ENCODE data around the gene TOPAZ1.
A peak's percentile ranks its signal among the peaks of the same experiment; 100 is the strongest.
"Not testable (repeated sequence)": the region's sequence is repeated elsewhere in the genome, so short reads cannot be mapped to it uniquely, and the experiment has no call there.

TOPAZ1 gene

DNA sequence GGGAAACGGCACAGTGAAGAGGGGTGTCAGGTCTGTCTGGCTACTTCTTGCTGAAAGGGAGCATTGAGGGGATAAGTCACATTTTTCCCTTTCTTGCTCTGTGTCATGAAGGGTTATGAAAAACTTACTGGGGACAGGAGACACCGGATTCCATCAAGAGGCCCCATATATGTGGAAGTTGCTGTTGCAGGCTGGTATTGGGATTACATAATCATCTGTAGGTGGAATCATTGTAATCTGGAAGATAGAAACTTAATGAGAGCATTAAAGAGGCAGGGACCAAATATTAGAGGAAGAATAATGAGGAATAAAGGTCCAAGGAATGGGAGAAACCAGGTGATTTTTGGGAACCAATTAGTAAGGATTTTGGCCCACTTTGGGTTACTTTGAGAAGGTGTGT lies 92.6 kb downstream of the TOPAZ1 start:
- DNase-seq (ENCODE audit: low spot score) = no peak

DNA sequence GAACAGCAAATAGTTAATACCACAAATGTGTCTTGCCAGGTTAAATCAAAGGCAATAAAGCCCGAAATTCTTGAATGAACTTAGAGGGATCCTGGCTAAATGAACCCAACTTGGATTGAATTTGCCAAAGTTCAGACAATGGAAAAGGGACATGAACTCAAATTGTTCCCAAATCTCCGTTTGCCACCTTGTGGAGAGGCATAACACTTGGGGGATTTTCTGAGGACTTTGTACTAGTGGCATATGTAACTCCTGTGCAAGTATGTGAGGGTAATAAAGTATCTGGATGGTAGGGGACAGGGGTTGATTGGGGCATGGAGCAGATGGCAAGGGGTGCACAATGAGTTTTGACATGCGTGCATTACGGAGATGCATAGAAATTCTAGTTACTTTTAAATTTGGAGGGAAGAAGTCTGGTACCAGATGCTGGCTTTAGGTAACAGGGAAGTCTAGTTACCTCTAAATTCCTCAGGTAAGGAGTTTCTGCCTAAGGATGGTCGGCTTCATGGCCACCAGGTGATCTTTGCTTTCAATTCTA lies 95.6 kb downstream of the TOPAZ1 start:
- no peak for DNase-seq (ENCODE audit: low spot score)

DNA sequence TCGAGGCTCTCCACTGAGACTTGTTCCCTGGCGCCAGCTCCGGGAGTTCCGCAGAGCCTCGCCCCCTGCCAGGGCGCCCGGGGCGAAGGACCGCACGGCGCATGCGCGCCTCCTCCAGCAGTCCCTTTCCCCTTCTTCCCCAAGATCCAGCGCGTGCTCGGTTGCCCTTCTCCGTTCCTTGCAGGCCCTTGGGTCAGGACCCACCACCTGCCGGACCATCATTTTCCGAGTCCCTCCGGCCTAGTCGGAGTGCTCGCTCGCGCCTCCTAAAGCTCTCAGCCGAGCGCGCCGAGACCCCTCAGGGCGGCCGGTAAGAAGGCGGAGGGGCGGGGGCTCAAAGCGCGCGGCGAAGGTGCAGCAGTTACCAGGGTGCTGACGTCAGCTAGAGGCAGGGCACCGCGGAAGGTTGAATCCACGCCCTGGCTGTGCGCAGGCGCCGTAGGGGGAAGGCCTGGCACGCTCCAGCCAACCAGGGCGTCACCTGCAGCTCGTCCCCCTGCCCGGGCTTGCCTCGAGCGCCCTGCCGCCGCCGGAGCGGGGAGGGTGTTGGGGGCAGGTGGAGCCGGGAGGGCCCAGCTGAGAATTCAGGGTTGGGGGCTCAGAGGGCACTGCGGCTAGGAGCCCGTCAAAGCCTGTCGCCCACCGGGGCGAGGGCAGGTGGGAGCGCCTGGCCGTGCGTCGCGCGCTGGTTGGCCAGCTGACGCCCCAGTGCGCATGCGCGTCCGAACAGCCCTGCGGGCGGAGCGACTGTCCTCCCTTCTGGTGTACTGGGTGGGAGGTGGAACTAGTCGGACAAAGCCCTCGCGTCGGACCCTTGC lies 96.5 kb downstream of the TOPAZ1 start, which contains the start of gene TCAIM:
TCAIM (plus strand) TSS at position 757 of the 818 bp plus-strand sequence. CDS start 16,017 bp downstream, outside the sequence.
- peak; percentile 99 for DNase-seq (ENCODE audit: low spot score)

DNA sequence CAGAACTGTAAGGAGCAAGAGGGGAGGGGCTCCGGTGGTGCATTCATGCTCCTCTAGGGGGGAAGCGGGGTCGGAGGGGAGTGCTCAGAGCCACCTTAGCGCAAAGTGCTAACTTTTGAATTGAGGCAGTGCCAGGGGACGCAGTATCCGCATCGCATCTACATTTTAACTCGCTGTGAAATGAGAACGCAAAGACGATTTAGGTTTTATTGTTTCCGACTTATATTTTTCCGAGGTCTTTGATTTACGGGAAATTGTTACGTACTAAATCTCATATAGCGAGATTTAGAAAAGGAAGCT lies 97.1 kb downstream of the TOPAZ1 start:
- no peak for DNase-seq (ENCODE audit: low spot score)

DNA sequence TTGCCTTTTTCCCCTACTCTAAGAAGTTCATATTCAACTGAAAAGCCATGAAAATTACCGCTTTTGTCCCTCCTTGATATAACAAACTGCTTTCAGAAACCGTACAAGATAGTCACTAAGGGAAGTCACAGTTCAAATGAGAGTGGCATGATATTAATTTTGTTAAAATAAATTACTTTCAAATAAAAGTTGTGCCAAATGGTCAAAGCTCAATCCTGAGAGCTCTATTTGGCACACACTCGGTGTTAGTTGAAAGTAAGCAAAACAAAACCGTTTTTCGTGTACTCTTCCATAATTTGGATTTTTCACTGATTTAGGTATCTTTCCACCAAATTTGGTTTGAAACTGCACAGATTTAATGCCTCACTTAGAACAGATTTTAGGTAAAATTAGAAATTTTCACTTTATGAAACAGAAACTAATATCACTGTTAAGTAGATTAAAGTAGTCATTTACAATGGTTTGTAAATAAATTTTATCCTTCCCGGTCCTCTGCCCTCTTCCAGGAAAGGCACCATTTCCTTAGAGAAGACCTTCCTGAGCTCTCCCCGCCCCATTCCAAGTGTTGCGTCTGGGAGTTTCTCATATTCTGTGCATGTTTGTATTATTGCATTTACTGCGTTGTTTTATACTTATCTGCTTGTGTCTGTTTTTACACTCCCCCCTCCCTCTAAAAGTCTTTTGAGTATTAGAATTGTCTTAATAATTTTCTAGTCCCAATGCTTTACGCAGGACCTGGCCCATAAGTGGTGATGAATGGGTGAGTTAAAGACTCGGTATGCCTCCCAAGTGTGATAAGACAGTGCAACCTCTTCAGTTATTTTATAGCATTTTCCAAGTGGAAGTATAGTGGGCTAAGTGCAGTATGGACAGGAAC lies 97.7 kb downstream of the TOPAZ1 start:
- no peak for DNase-seq (ENCODE audit: low spot score)

DNA sequence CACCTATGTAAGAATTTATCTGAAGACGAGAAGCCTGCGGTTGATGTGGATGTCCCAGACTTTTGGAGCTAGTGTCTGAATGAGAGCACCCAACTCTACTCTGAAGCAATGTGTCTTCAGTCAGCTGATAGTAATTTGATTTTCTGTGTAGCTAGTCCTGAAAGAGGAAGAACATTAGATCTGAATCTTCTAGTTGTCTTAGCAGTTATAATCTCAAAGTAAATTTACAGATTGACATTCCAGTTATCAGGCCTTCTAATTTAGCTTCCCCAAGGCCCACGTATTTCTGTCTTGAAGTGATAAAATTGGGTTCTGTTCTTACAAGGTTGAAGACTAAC lies 98.3 kb downstream of the TOPAZ1 start:
- DNase-seq (ENCODE audit: low spot score) = no peak

DNA sequence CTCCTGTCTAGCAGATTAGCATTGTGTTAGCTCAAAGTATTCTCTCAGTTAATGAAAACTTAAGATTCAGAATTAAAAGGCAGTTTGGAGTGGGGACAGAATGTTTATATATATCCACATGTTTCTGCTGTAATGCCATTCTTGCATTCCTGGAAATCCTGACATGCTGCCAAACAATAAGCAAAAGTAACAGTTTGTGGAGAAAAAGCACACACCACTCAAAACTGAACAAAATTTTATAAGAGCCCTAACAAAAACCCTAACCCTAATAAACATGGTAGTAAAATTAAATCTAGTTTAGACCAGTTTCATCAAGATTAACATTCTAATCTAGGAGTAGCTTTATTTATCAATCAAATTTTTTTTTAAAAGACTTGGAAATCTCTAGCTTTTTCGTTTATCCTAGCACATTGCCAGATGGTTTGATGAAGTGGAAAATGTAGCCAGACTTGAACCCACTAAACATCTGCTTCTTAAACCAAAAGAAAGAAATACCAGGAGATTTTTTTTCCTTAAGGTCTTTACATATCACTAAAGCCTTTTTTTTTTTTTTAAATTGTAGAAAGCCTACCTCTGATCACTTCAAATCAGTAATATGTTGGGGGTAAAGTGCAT lies 100.6 kb downstream of the TOPAZ1 start:
- no peak for DNase-seq (ENCODE audit: low spot score)

DNA sequence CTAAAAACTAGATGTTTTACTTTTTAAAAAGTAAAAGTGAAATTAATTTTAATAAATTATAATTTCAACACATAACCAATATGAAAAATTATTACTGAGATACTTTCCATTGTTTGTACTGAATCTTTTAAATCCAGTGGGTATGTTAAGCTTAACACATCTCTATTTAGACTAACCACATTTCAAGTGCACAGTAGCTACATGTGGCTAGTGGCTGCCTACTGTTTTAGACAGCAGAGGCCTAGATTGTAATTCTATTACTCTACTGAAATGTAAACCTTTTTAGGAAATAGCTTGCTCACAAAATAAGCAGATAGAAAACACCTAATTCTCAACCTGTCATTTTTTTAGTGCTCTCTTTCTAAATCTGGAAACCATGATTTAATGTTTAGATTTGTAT lies 101.7 kb downstream of the TOPAZ1 start:
- no peak for DNase-seq (ENCODE audit: low spot score)

DNA sequence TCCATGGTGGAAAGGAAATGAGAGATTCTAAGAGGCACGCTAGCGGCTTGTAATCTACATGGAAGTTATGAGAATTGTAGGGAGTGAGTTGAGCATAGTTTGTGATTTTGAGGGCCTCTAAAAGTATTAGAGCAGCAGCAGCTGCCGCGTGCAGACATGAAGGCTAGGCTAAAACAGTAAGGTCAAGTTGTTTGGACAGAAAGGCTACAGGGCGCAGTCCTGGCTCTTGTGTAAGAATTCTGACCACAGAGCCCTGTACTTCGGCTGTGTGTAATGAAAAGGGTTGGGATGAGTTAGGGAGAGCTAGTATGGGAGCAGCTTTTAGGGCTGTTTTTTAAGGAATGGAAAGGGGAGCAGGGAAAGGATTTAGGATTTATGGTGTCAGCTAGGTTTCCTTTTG lies 104.9 kb downstream of the TOPAZ1 start:
- not testable (repeated sequence) for DNase-seq (ENCODE audit: low spot score)

DNA sequence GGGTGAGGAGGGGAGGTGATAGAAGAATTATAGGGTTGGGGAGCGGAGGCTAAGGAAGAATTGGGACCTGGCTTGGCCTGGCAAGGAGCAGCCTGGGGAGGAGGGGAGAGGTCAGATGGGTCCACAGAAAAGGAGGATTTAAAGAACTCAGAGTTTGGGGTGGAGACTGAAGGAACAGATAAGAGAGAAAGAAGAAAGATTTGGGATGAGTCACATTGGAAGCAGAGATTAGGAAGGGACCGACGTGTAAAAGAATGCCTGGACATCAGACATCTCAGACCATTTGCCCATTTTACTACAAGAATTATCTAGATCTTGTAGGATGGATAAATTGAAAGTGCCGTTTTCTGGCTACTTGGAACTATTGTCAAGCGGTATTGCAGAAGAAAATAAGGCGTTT lies 107.3 kb downstream of the TOPAZ1 start:
- DNase-seq (ENCODE audit: low spot score) = no peak

DNA sequence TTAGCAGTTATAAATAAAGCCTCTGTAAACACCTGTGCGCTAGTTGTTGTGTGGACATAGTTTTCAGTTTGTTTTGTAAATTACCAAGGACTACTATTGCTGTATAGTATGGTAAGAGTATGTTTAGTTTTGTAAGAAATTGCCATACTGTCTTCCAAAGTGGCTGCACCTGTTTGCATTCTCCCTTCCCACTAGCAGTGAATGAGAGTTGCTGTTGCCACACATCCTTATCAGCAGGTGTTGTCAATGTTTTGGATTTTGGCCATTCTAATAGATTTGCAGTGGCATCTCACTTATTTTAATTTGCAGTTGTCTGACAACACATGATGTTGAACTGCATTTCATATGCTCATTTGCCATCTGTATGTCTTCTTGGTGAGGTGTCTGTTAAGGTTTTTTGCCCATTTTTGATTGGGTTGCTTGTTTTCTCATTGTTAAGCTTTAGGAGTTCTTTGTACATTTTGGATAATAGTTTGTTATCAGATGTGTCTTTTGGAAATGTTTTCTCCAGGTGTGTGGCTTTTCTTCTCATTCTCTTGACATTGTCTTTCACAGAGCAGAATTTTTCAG lies 111.8 kb downstream of the TOPAZ1 start:
- DNase-seq (ENCODE audit: low spot score) = no peak

DNA sequence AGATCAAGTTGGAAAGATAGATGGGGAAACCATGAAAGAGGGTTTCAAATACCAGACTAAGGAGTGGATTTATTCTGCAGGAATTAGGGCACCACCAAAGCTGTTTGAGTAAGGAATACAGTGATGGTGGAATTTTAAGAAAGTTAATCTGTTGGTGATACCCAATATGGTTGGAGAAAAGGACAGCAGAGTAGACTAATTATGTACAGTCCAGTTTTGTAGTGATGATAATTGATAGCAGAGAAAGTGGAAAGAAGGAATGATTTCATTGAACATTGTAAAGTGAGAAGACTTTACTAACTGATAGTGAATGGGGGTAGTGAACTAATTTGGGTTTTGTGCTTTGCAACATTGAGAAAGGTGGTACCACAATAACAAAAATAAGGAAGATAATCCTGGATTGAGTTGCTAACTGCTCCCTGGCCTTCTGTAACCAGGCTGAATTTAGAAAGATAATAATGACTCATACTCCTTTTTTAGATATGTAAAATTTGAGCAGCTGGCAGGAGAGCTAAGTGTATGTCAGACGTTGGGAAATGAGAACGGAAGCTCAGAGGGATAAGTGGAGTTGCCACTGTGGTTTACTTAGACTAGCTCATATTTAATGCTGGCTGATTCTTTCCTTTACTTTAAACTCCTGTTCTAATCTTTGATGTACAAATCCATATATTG lies 113.8 kb downstream of the TOPAZ1 start:
- no peak for DNase-seq (ENCODE audit: low spot score)

DNA sequence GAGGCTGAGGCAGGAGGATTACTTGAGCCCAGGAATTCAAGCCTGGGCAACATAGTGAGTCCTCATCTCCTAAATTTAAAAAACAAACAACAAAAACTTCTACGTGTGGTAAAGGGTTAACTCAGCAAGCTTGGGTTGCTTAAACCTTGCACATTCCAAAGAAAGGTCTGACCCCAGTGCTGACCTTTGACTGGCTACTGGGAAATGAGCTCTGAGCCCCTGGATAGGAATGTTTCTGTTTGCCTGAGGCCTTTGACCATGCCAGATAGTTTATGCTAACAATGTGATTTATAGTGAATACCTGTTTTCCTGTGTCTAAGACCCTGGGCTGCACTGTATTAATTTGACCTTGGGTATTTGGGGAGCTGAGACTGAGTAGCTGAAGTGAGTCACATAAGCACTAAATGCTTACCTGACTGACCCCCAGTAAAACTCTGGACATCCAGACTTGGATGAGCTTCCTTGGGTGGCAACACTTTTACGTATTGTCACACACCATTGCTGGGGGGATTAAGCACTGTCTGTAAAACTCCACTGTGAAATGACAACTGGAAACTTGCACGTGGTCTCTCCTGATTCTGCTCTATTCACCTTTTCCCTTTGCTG lies 117.6 kb downstream of the TOPAZ1 start:
- DNase-seq (ENCODE audit: low spot score) = no peak

DNA sequence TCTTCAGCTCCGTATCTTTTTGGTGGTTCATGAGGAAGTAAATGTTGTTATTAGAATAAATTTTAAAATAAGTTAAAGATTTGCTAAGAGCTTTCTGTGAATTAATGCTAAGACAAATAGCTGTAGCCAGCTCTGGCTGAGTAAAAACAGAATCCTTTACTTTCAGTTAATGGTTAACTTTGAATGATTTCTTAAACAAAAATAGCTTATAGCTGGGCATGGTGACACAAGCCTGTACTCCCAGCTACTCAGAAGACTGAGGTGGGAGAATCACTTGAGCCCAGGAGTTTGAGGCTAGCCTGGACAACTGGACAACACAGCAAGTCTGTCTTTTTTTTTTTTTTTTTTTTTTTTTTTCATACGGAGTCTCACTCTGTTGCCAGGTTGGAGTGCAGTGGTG lies 121.9 kb downstream of the TOPAZ1 start:
- DNase-seq (ENCODE audit: low spot score) = no peak

DNA sequence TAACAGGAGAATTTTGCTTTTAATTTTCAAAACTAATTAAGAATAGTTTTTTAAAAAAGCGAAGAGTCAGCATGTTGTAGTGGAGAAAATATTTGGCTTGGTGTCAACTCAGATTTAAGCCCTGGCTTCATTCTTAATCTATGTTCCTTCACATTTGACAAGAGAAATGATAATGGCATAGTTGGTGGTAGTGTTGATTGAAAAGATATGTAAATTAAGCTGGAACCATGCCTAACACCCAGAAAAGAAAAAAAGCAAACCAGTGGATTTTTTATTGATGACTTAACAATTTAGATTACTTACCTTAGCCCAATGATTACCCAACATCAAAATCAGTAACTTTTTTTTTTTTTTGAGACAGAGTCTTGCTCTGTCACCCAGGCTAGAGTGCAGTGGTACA lies 124.3 kb downstream of the TOPAZ1 start:
- DNase-seq (ENCODE audit: low spot score) = no peak

DNA sequence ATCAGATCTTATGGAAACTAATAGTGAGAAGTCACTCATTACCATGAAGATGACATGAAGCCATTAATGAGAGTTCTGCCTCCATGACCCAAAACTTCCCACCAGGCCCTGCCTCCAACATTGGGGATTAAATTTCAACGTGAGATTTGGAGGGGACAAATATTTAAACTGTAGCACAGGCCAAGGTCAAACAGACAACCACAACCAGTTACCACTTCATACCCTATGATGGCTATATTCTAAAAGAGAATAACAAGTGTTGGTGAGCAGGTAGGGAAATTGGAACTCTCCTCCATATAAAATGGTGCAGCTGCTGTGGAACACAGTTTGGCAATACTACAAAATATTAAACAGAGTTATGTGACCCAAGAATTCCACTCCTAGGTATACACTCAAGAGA lies 133.8 kb downstream of the TOPAZ1 start:
- DNase-seq (ENCODE audit: low spot score) = no peak

Data from left forelimb (tissue), 1 donor.